HPDE6-E6E7 (cell line): ENCODE data around the gene EEFSEC.

Source experiments
- DNase-seq: peaks from one replicate; pipeline ENCODE4 v3.0.0; 2011; ENCODE audit warnings: missing footprints; ENCODE audit errors: extremely low spot score

Gene EEFSEC

DNA sequence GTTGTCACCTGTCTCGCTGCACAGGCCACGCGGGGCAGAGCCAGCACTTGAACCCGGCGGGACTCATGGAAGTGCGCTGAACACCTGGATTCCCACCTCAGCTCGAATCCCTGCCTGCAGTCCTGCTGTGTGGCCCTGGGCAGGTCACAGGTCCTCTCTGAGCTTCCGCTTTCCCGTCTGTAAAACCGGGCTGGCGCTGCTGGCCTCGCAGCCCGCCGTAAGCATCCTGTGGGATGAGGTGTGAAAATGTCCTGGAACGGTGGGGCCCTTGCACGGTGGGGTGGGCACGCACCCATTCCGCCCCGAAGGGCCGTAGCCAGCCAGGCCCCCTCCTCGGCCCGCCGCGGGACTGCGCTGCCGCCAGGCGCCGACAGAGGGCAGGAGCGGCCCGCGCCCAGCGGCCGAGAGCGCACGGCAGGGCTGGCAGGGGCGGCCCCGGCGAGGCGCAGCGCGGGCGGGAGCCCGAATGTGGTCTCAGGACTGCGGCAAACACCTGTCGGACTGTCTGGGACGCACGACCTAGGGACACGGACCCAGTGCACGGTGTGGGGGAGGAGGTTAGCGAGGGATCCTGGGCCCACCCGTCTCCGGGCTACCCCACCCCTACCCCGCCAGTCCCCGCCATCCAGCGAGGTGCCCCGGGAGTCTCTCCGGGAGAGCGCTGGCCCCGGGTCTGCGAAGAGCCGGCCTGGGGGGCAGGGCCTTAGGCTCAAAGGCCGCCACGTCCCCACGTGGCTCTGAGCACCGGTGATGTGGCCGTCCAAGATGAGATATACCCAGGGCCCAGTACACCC, 273.0 kb downstream of the EEFSEC start:
- peak; percentile 65 for DNase-seq

- DNase-seq, result no peak
Measured at GRCh38 chr3:128427175-128427857, 274.0 kb downstream of the EEFSEC start.

DNA sequence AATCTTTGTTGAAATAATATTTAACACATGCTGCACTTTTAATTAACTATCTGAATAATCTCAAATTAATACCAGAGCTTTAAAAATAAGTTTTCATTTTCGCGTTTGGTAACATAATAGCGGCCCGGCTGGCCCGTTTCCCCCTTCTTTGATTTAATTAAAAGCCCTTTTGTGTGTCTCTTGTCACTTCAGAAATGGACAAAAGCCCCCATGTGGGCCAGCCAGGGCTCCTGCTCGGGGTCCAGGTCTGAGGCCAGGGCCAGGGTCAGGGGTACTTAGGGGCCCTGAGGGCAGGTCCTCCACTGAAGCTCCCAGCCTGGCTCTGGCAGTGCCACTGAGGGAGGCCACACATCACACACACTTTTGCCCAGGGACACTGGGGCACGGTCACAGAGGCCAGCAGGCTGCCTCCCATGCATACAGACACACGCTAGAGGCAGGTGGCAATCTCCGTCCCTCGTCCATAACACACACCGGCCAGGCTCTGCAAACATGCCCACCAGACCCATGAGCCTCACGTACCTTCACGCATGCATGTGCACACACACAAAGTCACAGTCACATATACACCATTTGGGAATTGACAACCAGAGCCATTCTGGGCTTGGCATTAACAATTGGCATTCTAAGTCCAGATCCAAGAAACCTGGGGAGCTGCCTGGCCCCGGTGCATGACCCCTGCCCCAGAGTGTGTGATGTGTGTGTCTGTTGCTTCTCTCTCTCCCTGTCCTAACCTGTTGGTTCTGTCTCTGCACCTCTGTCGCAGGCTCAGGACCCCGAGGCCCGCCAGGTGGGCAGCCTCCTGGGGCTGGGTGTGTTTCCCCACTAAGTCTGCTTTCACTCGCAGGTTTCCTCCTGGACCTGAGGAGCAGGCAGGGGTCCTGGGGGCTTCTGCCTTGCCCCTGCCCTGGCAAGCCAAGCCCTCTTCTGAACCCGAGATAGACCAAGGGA, 274.9 kb downstream of the EEFSEC start:
- DNase-seq, result no peak

DNA sequence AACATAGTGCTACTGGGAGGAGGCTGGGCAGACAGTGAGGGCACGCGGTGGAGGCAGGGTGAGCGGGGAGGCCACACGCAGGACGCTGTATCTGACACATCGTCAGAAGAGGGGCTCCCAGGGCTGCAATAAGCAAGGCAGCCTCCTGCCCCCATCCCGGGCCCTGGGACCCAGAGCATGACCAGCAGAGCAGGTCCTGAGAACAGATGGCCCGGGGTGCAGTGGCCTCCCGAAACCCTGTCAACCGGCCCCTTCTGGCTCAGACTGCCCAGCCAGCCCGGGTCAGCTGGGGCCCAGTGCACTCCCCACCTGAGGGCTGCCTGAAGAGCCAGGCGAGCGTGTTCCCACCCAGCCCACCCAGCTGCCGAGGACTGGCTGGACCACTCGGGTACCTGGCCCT, 276.0 kb downstream of the EEFSEC start:
- no peak for DNase-seq

GRCh38 chr3:128429751-128430150, 276.5 kb downstream of the EEFSEC start:
- DNase-seq, result no peak

DNA sequence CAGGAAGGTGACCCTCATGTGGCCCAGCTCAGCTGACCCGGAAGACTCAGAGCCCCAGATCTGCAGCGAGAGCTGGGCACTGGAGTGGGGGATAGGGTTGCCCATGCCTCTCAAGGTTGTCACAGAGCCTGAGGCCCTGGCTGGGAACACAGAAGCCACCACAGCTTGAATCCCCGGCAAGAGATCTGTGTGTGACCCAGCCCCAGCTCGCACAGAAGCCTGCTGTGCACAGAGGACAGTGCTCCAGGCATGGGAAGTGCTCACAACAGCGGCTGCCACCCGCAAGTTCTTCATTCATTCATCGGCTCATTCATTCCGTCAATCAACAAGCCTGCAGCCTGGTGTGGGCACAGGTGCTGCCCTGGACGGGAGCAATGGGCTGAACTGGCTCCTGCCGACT, 277.0 kb downstream of the EEFSEC start:
- no peak for DNase-seq

- no peak for DNase-seq
Measured at GRCh38 chr3:128430731-128431130, 277.4 kb downstream of the EEFSEC start.

DNA sequence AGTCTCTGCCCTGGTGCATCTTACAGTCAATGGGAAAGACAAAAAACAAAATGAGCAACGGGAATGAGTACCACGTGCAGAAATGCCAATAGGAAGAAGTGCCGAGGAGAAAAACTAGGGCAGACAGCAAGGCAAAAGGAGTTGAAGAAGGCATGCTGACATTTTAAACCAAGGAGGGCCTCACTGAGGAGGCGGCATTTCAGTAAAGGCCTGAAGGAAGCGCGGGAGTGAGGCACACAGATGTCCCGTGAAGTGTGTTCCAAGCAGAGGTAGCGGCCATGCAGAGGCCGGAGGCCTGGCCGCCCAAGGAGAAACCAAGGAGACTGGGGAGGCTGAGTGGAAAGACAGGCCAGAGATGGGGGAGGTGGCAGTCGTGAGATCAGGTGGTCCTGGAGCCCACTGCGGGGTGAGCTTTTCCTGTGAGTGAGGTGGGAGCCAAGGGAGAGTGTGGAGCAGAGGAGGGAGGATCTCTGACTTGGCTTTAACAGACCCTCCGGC, 278.6 kb downstream of the EEFSEC start:
- no peak for DNase-seq

DNA sequence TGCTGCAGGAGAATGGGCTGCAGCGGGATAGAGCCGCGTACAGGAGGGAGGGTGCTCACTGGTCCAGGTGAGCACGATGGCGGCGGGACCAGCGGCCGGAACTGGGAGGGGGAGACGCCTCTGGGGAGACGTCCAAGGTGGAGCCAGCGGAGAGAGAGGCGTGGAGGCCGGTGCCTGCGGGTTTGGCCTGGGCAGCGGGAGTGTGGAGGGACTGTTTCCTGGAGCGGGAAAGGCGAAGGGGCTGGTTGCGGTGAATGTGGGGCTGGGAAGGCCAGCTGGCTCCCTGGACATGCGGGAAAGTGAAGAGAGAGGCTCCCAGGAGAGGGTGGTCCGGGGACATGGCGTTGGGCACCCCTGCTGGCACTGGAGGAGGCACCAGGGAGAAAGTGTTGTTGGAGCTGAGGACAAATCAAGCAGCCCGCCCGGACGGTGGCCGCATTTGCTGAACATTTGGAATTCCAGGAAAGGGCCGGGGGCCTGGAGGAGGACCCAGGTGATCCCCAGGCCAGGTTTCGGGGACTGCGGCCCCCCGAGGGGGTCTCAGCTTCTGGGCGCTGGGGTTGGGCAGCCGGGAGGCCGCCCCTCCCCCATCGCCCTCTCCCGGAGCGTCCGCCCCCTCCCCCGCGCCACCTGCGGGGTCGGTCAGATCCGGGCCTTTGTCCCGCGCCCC, 279.2 kb downstream of the EEFSEC start:
- DNase-seq, result no peak

GRCh38 chr3:128432971-128433836, 279.9 kb downstream of the EEFSEC start:
- DNase-seq, result no peak

DNA sequence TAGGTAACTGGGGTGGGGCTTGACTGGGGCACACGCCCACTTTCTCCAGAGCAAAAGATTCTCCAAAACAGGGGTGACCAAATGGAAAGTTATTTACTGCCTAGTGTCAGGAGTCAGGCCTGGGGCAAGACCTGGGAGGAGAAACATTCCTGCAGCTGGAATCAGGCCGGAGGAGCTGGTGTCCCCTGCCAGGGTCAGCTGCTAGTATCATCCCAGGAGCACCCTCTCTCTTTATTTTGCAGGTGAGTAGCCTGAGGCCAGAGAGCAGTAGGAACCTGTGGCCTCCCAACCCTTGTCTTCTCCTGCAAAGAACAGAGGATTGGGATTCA, 280.5 kb downstream of the EEFSEC start:
- no peak for DNase-seq

- no peak for DNase-seq
Measured at GRCh38 chr3:128434524-128434923, 281.2 kb downstream of the EEFSEC start.

DNA sequence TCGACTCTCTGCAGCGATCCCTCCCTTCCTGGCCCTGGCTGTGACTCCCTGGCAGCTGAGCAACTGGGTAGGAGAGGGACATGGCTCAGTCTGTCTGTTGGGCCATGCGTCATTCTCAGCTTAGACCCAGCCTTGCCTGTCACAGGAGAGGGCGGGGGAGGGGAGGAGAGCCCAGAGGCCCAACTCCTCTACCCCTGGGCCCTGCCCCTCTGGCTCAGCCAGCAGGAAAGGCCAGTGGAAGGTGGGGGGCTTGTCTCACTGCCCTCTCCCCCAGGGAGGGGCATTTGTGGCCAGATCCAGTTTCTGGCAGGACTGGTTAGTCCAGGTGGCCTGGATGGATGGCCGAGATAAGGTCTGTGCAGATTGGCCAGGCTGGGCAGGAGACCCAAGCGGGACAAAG, 281.8 kb downstream of the EEFSEC start:
- no peak for DNase-seq

DNA sequence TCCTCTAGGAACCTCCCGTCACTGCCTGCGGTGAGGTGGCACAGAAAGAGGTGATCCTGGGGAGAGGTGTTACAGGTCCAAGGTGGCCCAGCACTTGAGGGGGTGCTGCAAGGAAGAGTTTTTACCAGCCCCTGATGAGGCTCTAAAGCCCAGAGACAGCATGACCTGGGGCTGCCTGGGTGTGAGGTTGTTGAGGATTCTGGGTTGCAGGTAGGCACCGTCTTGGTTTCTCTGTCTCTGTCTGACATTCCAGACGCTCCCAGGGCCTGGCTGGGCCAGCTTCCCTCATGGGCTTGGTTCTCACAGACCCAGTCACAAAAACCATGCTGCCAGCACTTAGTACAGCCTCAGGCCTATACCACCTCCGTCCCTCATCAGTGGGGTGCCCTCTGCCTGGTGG, 282.3 kb downstream of the EEFSEC start:
- DNase-seq, result no peak

DNA sequence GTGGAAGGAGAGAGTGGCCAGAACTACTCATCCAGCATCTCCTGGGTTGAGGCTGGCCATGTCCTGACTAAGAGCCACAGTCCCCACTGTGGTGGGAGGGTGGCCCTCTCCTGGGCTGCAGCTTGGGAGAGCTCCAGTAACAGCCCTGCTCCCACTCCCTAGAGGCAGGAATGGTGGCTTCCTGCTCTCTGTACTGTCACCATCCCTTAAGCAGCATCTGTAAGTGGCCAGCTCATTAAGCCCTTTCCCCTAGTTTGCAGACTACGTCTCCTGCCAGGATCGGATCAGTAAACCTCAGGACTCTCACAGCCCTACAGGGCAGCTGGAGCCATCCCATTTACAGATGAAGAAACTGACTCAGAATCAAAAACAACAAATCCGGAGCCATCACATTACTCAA, 282.9 kb downstream of the EEFSEC start:
- DNase-seq, result no peak

GRCh38 chr3:128438488-128439072, 285.3 kb downstream of the EEFSEC start:
- DNase-seq, result no peak

DNA sequence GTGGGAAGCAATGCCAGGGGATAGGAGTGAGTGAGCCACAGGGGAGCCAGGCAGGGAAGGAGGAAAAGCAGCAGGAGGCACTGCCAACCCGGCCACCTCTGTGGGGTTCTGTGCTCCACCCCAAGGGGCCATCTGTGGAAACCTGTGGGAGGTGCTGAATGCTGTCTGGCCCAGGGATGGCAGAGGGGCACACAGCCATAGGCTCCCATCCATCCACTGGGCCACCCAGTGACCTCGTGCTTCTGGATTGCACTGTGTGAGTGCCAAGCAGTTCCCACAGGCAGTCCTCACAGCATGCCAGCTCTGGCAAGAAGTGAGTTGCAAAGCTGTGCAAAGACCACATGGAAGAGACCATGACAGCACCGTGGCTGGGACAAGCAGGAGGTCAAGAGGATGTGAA, 285.9 kb downstream of the EEFSEC start:
- no peak for DNase-seq

DNA sequence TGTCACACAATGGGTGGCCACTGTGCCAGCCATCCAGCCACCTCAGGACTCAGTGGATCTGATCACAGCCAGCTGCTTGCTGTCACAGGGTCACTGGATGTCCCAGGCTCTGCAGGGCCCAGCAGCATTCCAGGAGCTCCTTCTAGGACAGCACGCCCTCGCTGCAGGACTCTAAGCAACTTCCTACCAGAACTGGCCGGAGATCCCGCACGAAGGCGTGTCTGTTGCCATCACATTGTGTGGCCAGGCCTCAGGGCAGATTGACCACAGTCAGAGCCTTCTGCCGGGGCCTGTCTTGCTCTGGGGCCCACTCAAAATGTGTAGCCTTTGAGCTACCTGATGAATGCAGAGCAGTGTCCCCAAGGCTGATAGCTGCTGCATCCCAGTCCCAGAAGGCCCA, 288.8 kb downstream of the EEFSEC start:
- DNase-seq, result no peak

GRCh38 chr3:128442949-128443348, 289.7 kb downstream of the EEFSEC start:
- DNase-seq, result no peak

DNA sequence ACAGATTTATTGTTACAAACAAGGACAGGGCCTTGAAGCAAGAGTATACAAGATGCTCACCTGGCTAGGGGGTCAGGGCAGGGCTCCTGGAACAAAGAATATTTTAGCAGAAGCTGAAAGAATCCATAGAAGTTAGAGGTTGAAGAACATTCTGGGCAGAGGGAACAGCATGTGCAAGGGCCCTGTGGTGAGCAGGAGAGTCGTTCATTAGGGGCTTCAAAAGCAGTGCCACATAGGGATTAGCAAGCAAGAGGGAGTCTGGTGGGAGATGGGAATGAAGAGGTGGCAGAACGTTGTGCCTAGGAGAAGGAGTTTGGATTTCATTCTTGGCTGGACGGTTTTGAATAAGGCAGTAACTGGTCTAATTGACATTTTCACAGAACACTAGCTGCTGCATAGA, 290.5 kb downstream of the EEFSEC start:
- no peak for DNase-seq
